ENCODE data around the gene BTBD6. TPM values are rescaled to one million over a fixed set of nuclear protein-coding genes. Genes with fewer than 3 reads are reported as not detected.

BTBD6 gene
- total and polyA plus RNA-seq, 2 experiments from 2014 or later = 42.2 to 47.5 TPM

DNA sequence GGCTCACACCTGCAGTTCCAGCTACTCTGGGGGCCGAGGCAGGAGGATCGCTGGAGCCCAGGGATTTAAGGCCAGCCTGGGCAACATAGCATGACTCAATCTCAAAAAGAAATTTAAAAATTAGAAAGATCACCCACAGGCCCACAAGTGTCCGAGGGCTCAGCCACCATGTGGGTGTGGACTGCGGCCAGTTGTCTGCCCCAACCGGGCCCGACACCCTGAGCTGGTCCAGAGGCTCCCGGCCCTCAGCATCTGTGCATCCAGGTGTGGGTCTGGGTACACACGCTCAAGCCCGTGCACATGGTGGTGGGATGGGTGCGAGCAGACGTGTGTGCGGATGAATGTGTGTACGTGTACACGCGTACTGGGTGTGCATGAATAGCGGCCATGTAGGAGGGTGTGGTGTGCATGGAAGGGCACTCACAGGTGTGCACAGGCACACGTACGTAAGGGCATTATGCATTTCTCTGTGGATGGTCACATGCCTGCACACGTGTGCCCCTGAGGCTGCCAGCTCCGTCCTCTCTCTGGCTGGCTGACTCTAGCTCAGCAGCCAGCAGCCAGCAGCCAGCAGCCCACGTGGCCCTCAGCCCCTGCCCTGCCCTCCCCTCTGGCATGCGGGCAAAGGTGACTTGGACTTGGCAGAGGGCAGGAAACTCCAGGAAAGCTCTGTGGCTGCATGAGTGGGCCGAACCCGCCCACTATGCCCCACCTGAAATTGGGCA lies 44.0 kb upstream of the BTBD6 start:
- no peaks in the 10 kb centered on the region for H3K27me3 ChIP-seq
- H2AFZ ChIP-seq = no peak overlapping the region
- H3K79me2 ChIP-seq = no peaks in the 10 kb centered on the region
- no peak for DNase-seq (ENCODE audit: low spot score)
- H3K4me2 ChIP-seq = no peak overlapping the region
- WGBS (ENCODE audit: low lambda C conversion rate, missing lambda C conversion rate) = 78% methylated on average over 24 of the region's 24 CpGs
- no peaks in the 10 kb centered on the region for H3K9me3 ChIP-seq (ENCODE audit: low read depth)
- H3K36me3 ChIP-seq (replicated peaks; ENCODE audit: insufficient read depth, low read depth) = no peaks in the 10 kb centered on the region
- H3K27ac ChIP-seq = no peak overlapping the region
- peaks cover 4% of the 10 kb centered on the region for H3K4me1 ChIP-seq (ENCODE audit: insufficient read depth)
- H4K20me1 ChIP-seq (ENCODE audit: insufficient read depth, poor library complexity, severe bottlenecking) = no peaks in the 10 kb centered on the region
- no peak overlapping the region for H3K4me3 ChIP-seq
- no peaks in the 10 kb centered on the region for H3K9me2 ChIP-seq (replicated peaks; ENCODE audit: insufficient read depth)
- TF ChIP-seq EZH2 (IDR thresholded peaks at IDR 0.05; ENCODE audit: borderline replicate concordance) (no peak), EZH2phosphoT487 (IDR thresholded peaks at IDR 0.05; ENCODE audit: low read depth, severe bottlenecking, unreplicated experiment) (no peak)
- TF ChIP-seq, protein P1, sequence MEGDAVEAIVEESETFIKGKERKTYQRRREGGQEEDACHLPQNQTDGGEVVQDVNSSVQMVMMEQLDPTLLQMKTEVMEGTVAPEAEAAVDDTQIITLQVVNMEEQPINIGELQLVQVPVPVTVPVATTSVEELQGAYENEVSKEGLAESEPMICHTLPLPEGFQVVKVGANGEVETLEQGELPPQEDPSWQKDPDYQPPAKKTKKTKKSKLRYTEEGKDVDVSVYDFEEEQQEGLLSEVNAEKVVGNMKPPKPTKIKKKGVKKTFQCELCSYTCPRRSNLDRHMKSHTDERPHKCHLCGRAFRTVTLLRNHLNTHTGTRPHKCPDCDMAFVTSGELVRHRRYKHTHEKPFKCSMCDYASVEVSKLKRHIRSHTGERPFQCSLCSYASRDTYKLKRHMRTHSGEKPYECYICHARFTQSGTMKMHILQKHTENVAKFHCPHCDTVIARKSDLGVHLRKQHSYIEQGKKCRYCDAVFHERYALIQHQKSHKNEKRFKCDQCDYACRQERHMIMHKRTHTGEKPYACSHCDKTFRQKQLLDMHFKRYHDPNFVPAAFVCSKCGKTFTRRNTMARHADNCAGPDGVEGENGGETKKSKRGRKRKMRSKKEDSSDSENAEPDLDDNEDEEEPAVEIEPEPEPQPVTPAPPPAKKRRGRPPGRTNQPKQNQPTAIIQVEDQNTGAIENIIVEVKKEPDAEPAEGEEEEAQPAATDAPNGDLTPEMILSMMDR (IDR thresholded peaks at IDR 0.05; ENCODE audit: poor library complexity) = no peak

DNA sequence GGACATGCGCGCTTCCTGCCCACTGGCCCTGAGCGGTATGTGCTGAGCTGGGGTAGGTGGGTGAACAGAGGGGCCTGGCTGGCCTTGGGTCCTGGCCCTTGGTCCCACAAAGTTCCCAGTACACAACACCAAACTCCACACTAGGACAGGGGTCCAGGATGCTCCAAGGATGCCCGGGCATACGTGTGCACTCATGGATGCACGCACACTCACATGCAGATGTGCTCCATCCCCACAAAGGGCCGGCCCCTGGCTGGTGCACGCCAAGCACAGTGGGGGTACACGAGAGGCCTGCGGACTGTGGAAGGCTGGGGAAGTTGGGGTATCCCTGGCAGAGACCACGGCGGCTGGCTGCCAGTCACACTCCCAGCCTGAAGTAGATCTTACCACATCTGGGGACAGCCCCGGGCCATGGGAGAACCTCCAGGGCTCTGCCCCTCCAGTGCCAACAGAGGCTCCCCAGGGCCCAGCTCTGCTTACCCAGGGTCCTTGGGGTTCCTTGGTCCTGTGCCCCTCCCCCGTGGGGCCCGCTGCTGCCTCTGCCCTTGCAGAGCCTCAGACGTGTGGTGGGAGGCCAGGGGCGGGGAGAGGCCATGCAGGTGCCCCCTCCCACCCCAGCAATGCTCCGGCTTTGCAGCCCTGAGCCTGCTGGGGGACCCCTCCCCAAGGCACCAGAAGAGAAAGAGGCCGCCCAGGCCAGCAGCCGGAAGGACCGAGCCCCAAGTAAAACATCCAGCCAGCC lies 43.2 kb upstream of the BTBD6 start:
- H4K20me1 ChIP-seq (ENCODE audit: insufficient read depth, poor library complexity, severe bottlenecking) = no peaks in the 10 kb centered on the region
- peaks cover 4% of the 10 kb centered on the region for H3K4me1 ChIP-seq (ENCODE audit: insufficient read depth)
- no peaks in the 10 kb centered on the region for H3K9me2 ChIP-seq (replicated peaks; ENCODE audit: insufficient read depth)
- WGBS (ENCODE audit: low lambda C conversion rate, missing lambda C conversion rate) = 83% methylated on average over 20 of the region's 21 CpGs
- H3K36me3 ChIP-seq (replicated peaks; ENCODE audit: insufficient read depth, low read depth) = no peaks in the 10 kb centered on the region
- H2AFZ ChIP-seq = no peak overlapping the region
- no peak overlapping the region for H3K4me3 ChIP-seq
- DNase-seq (ENCODE audit: low spot score) = no peak
- TF ChIP-seq EZH2phosphoT487 (IDR thresholded peaks at IDR 0.05; ENCODE audit: low read depth, severe bottlenecking, unreplicated experiment) (no peak), EZH2 (IDR thresholded peaks at IDR 0.05; ENCODE audit: borderline replicate concordance) (no peak)
- TF ChIP-seq, protein P1 (IDR thresholded peaks at IDR 0.05; ENCODE audit: poor library complexity) = no peak
- H3K79me2 ChIP-seq = no peaks in the 10 kb centered on the region
- H3K9me3 ChIP-seq (ENCODE audit: low read depth) = no peaks in the 10 kb centered on the region
- no peak overlapping the region for H3K4me2 ChIP-seq
- H3K27me3 ChIP-seq = no peaks in the 10 kb centered on the region
- H3K27ac ChIP-seq = no peak overlapping the region

DNA sequence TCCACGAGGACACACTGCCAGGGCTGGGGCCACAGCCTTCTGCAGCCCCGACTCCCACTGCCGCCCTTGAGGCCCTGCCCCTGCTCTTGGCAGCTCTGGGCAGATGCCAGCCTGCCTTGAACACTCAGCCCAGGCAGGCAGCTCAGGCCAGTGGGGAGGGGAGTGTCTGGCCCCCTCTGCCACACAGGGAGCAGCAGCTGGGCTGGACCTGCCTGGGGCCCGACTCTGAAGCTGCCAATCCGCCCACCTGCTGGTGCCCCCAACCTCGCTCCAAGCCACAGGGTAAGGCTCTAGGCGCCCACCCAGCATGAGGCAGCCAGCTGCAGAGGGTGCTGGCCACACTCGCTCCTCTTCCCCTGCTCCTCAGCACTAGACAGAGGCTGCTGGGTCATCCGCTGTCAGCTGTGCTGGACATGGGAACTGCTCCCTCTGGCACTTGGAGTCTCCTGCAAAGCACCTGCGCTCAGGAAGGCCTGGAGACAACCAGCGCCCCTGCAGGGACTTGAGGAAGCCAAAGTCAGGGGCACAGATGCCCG lies 42.6 kb upstream of the BTBD6 start:
- Histone ChIP-seq H2AFZ (no peak overlapping the region), H3K4me1 (ENCODE audit: insufficient read depth) (peaks cover 4% of the 10 kb centered on the region), H4K20me1 (ENCODE audit: insufficient read depth, poor library complexity, severe bottlenecking) (no peaks in the 10 kb centered on the region), H3K79me2 (no peaks in the 10 kb centered on the region), H3K27me3 (no peaks in the 10 kb centered on the region), H3K9me2 (replicated peaks; ENCODE audit: insufficient read depth) (no peaks in the 10 kb centered on the region), H3K9me3 (ENCODE audit: low read depth) (no peaks in the 10 kb centered on the region), H3K27ac (no peak overlapping the region), H3K4me2 (no peak overlapping the region), H3K36me3 (replicated peaks; ENCODE audit: insufficient read depth, low read depth) (no peaks in the 10 kb centered on the region), H3K4me3 (no peak overlapping the region)
- 67% methylated on average over 12 of the region's 12 CpGs for WGBS (ENCODE audit: low lambda C conversion rate, missing lambda C conversion rate)
- DNase-seq (ENCODE audit: low spot score) = no peak
- TF ChIP-seq EZH2phosphoT487 (IDR thresholded peaks at IDR 0.05; ENCODE audit: low read depth, severe bottlenecking, unreplicated experiment) (no peak), EZH2 (IDR thresholded peaks at IDR 0.05; ENCODE audit: borderline replicate concordance) (no peak)
- TF ChIP-seq, protein P1 (IDR thresholded peaks at IDR 0.05; ENCODE audit: poor library complexity) = no peak
